MM.1S (cell line): ENCODE measurements around the gene PSMB2.
A peak's percentile ranks its signal among the peaks of the same experiment; 100 is the strongest.
"Not testable (repeated sequence)": the region's sequence is repeated elsewhere in the genome, so short reads cannot be mapped to it uniquely, and the experiment has no call there.

ENCODE experiments used
- DNase-seq: peaks from one replicate; pipeline ENCODE4 v3.0.0-alpha.2; 2015
- H2AFZ ChIP-seq: fragments of 300-600 bp; sonication (generic); 2 replicates; pipeline ENCODE4 v1.6.0; 2016; ENCODE audit warnings: antibody characterized with exemption, low read length
- H3F3A ChIP-seq: fragments of 300-600 bp; sonication (generic); 2 replicates; pipeline ENCODE4 v1.6.1; 2016; ENCODE audit warnings: mild to moderate bottlenecking, antibody characterized with exemption, low read length, moderate library complexity, mixed read lengths; ENCODE audit not compliant: insufficient read depth
- H3K27ac ChIP-seq: fragments of 300-600 bp; sonication (generic); 2 replicates; pipeline ENCODE4 v1.5.1; 2016; ENCODE audit warnings: mild to moderate bottlenecking, low read length
- H3K27me3 ChIP-seq: fragments of 300-600 bp; sonication (generic); replicated peaks from 2 replicates; pipeline ENCODE4 v1.6.0; 2016; ENCODE audit warnings: low read length; ENCODE audit not compliant: insufficient read depth
- H3K36me3 ChIP-seq: fragments of 300-600 bp; sonication (generic); replicated peaks from 2 replicates; pipeline ENCODE4 v1.6.1; 2016; ENCODE audit warnings: mild to moderate bottlenecking, low read length, mixed read lengths; ENCODE audit not compliant: insufficient read depth
- H3K4me1 ChIP-seq: fragments of 300-600 bp; sonication (generic); 2 replicates; pipeline ENCODE4 v1.6.1; 2016; ENCODE audit warnings: low read length, mixed read lengths
- H3K4me2 ChIP-seq: fragments of 300-600 bp; sonication (generic); 2 replicates; pipeline ENCODE4 v1.6.0; 2016; ENCODE audit warnings: low read depth, low read length
- H3K4me3 ChIP-seq: fragments of 300-600 bp; sonication (generic); 2 replicates; pipeline ENCODE4 v1.5.1; 2016; ENCODE audit warnings: low read length, mixed read lengths
- H3K79me2 ChIP-seq: fragments of 300-600 bp; sonication (generic); 2 replicates; pipeline ENCODE4 v1.6.1; 2016; ENCODE audit warnings: mixed run types, low read length, mixed read lengths
- H3K9ac ChIP-seq: fragments of 300-600 bp; sonication (generic); 2 replicates; pipeline ENCODE4 v1.6.1; 2016; ENCODE audit warnings: low read length, mixed read lengths
- H3K9me2 ChIP-seq: fragments of 300-600 bp; sonication (generic); replicated peaks from 2 replicates; pipeline ENCODE4 v1.6.1; 2016; ENCODE audit warnings: mild to moderate bottlenecking, low read length, mixed read lengths; ENCODE audit not compliant: insufficient read depth
- H3K9me3 ChIP-seq: fragments of 300-600 bp; sonication (generic); replicated peaks from 2 replicates; pipeline ENCODE4 v1.6.1; 2016; ENCODE audit warnings: mild to moderate bottlenecking, low read length, mixed read lengths; ENCODE audit not compliant: insufficient read depth
- H4K20me1 ChIP-seq: fragments of 300-600 bp; sonication (generic); 2 replicates; pipeline ENCODE4 v1.6.1; 2016; ENCODE audit warnings: mild to moderate bottlenecking, low read length, moderate library complexity, mixed read lengths; ENCODE audit not compliant: insufficient read depth
- CTCF ChIP-seq: fragments of 300-600 bp; sonication (generic); IDR thresholded peaks from 2 replicates; pipeline ENCODE4 v1.5.1; 2016; ENCODE audit warnings: antibody characterized with exemption, low read length, mixed read lengths
- EZH2 ChIP-seq: fragments of 300-600 bp; sonication (generic); optimal IDR thresholded peaks from 2 replicates; pipeline ENCODE3; 2017; ENCODE audit warnings: low read depth, mild to moderate bottlenecking, antibody characterized with exemption, low read length, mixed read lengths
- EZH2phosphoT487 ChIP-seq: fragments of 300-600 bp; sonication (generic); IDR thresholded peaks from 2 replicates; pipeline ENCODE4 v1.6.1; 2018; ENCODE audit warnings: antibody characterized with exemption, low read length

PSMB2 gene

DNA sequence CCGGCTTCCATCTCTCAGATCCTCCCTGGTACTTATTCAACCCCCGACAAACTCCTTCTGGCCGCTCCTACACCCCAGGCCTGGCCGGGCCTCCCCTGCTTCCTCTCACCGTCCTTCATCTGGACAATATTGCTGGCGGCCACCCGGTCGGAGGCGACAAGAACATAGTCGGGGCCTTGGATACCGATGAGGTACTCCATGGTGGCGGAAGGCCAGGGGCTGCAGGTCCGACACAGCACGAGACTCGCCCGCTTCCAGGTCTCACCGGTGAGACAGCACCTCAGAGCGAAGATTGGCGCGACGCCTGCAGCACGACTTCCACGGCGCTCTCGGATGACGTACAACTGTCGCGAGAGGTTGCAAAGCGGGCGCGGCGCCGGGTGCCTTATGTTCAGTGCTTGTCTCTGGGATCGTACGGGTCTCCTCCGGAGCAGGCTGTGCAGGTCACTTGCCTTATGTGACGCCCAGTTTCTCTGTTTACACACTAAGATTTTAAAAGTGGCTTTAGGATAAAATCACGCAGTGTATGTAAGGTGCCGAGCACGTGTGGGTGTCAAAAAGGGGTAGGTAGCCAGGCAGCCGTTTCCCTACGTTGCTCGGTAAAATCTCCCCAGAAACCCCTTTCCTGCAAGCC is at the start of gene PSMB2:
Gene PSMB2, minus strand, starts transcription at position 294 of the 634 bp plus-strand sequence. Its CDS starts 94 bp downstream, at position 200.
- Histone ChIP-seq H4K20me1 (peaks cover 13% of the 10 kb centered on the region; the same call in 1 of the 2 replicates), H3K9me2 (no peaks in the 10 kb centered on the region), H2AFZ (peak within 1 kb of the TSS; percentile 87), H3F3A (peaks cover 30% of the 10 kb centered on the region), H3K9me3 (no peaks in the 10 kb centered on the region), H3K9ac (peak within 1 kb of the TSS; percentile 96), H3K36me3 (no peaks in the 10 kb centered on the region), H3K27ac (peak within 1 kb of the TSS; percentile 95), H3K79me2 (peaks cover 49% of the 10 kb centered on the region), H3K4me2 (peak within 1 kb of the TSS; percentile 69), H3K27me3 (0 out of 2 replicates have a peak, but pooled peaks cover 9% of the 10 kb centered on the region), H3K4me1 (peaks cover 20% of the 10 kb centered on the region), H3K4me3 (peak within 1 kb of the TSS; percentile 98)
- peak; percentile 98 for DNase-seq
- no peak for TF ChIP-seq CTCF
- no peak for TF ChIP-seq EZH2
- no peak for TF ChIP-seq EZH2phosphoT487

DNA sequence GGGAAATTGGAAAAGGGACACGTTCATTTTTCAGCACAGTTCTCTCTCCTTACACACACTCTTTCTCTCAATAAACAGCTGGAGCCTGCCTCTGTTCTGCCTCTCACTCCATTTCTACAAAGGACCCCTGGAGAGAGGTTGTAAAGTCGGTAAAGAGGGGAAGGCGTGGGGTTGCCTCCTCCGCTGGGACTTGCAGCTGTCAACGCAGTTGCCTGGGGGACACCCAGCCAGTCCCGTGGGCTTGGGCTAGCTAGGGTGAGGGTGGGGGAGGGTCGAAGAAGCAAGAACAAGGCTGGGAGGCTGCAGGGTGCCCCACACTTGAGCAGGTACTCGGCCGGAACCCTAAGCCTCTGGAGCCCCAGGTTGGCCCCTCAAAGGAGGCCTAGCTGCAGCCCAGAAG is 49.8 kb upstream of the PSMB2 start:
- Histone ChIP-seq H3K4me3 (no peak overlapping the region), H3K9me2 (no peaks in the 10 kb centered on the region), H3K27ac (no peak overlapping the region), H3K27me3 (no peaks in the 10 kb centered on the region), H3K4me2 (no peak overlapping the region), H4K20me1 (no peaks in the 10 kb centered on the region), H3K9me3 (no peaks in the 10 kb centered on the region), H3K4me1 (no peaks in the 10 kb centered on the region), H3F3A (no peaks in the 10 kb centered on the region), H3K36me3 (no peaks in the 10 kb centered on the region), H3K79me2 (no peaks in the 10 kb centered on the region), H2AFZ (no peak overlapping the region), H3K9ac (no peak overlapping the region)
- TF ChIP-seq CTCF = no peak
- TF ChIP-seq EZH2 = no peak
- no peak for TF ChIP-seq EZH2phosphoT487
- DNase-seq = no peak

- H2AFZ ChIP-seq, H3K4me1 ChIP-seq, DNase-seq, H3K4me2 ChIP-seq, H3K27ac ChIP-seq, H3K9me2 ChIP-seq, H4K20me1 ChIP-seq, H3K27me3 ChIP-seq, H3K36me3 ChIP-seq, H3K9me3 ChIP-seq, H3F3A ChIP-seq, H3K79me2 ChIP-seq, H3K4me3 ChIP-seq, H3K9ac ChIP-seq: not testable (repeated sequence)
Measured at GRCh38 chr1:35690103-35690502, 48.8 kb upstream of the PSMB2 start.

GRCh38 chr1:35688161-35688560 is 46.8 kb upstream of the PSMB2 start:
- no peaks in the 10 kb centered on the region for H3K4me1 ChIP-seq
- TF ChIP-seq EZH2 (no peak), CTCF (no peak)
- no peaks in the 10 kb centered on the region for H3K27me3 ChIP-seq
- H3K79me2 ChIP-seq = no peaks in the 10 kb centered on the region
- H3K27ac ChIP-seq = no peak overlapping the region
- no peaks in the 10 kb centered on the region for H3K9me3 ChIP-seq
- no peak overlapping the region for H3K9ac ChIP-seq
- no peak overlapping the region for H2AFZ ChIP-seq
- H4K20me1 ChIP-seq = no peaks in the 10 kb centered on the region
- no peak overlapping the region for H3K4me3 ChIP-seq
- H3K9me2 ChIP-seq = no peaks in the 10 kb centered on the region
- no peak overlapping the region for H3K4me2 ChIP-seq
- no peak for DNase-seq
- no peaks in the 10 kb centered on the region for H3K36me3 ChIP-seq
- H3F3A ChIP-seq = no peaks in the 10 kb centered on the region
